ENCODE measurements around the gene PIKFYVE. TPM values are rescaled to one million over a fixed set of nuclear protein-coding genes. Genes with fewer than 3 reads are reported as not detected.

Gene PIKFYVE
- total and polyA plus RNA-seq, 2 donors (not counting 1 experiment from before 2014, with no cell fraction given): 23.8 to 40.1 TPM

DNA sequence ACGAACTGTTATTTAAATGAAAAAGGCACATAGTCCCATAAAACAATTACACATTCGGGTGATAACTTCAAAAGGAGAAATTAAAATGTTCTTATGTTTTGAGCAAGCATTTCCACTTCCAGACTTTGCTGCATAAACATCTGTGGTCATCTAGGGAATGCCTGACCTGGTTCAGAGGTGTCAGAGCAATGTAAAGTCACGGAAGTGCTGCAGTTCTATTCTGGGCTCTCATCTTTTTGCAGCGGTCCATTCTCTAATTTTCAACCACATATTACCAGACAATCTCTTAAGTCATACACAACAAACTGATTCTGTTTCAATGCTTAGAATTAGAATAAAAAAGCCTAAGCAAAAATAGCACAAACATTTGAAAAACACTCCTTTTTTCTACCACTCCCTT, 118.6 kb downstream of the PIKFYVE start:
- Histone ChIP-seq H3K79me2 (ENCODE audit: control insufficient read depth, insufficient read depth, low read length) (no peaks in the 10 kb centered on the region), H4K20me1 (ENCODE audit: control insufficient read depth, extremely low read depth, insufficient read depth, low read length) (no peaks in the 10 kb centered on the region), H3K4me1 (ENCODE audit: control insufficient read depth, extremely low read depth, insufficient read depth, low read length) (no peaks in the 10 kb centered on the region), H3K36me3 (ENCODE audit: control insufficient read depth, insufficient read depth, low read length) (no peaks in the 10 kb centered on the region), H3K27me3 (ENCODE audit: control insufficient read depth, insufficient read depth, low read length) (peaks cover 7% of the 10 kb centered on the region), H3K4me3 (replicated peaks in 1 of 4; ENCODE audit: control extremely low read depth in 1 of 4, insufficient read depth in 1 of 4, low read depth in 3 of 4, low read length in 4 of 4) (no peak overlapping the region), H3K9me3 (ENCODE audit: control insufficient read depth, insufficient read depth, low read depth, low read length) (no peaks in the 10 kb centered on the region), H2AFZ (ENCODE audit: low read length) (no peak overlapping the region), H3K9ac (ENCODE audit: insufficient read depth, low read length) (no peak overlapping the region), H3K4me2 (ENCODE audit: extremely low read depth, insufficient read depth, low read length) (no peak overlapping the region), H3K27ac (ENCODE audit: insufficient read depth, low read length) (no peak overlapping the region)
- TF ChIP-seq EZH2 (IDR thresholded peaks at IDR 0.05; ENCODE audit: low read length, missing control alignments): no peak
- TF ChIP-seq, protein P1, sequence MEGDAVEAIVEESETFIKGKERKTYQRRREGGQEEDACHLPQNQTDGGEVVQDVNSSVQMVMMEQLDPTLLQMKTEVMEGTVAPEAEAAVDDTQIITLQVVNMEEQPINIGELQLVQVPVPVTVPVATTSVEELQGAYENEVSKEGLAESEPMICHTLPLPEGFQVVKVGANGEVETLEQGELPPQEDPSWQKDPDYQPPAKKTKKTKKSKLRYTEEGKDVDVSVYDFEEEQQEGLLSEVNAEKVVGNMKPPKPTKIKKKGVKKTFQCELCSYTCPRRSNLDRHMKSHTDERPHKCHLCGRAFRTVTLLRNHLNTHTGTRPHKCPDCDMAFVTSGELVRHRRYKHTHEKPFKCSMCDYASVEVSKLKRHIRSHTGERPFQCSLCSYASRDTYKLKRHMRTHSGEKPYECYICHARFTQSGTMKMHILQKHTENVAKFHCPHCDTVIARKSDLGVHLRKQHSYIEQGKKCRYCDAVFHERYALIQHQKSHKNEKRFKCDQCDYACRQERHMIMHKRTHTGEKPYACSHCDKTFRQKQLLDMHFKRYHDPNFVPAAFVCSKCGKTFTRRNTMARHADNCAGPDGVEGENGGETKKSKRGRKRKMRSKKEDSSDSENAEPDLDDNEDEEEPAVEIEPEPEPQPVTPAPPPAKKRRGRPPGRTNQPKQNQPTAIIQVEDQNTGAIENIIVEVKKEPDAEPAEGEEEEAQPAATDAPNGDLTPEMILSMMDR (conservative IDR thresholded peaks at IDR 0.05 in 1 of 2, IDR thresholded peaks at IDR 0.05 in 1 of 2; ENCODE audit: low read depth in 1 of 2, low read length in 2 of 2): no peak
- no peak for DNase-seq (ENCODE audit: low read depth in 2 of 2)

GRCh38 chr2:208386541-208386940, 120.5 kb downstream of the PIKFYVE start:
- H3K9me3 ChIP-seq (ENCODE audit: control insufficient read depth, insufficient read depth, low read depth, low read length): no peaks in the 10 kb centered on the region
- H3K4me3 ChIP-seq (replicated peaks in 1 of 4; ENCODE audit: control extremely low read depth in 1 of 4, insufficient read depth in 1 of 4, low read depth in 3 of 4, low read length in 4 of 4): no peak overlapping the region
- H3K4me2 ChIP-seq (ENCODE audit: extremely low read depth, insufficient read depth, low read length): no peak overlapping the region
- no peaks in the 10 kb centered on the region for H3K4me1 ChIP-seq (ENCODE audit: control insufficient read depth, extremely low read depth, insufficient read depth, low read length)
- H3K27me3 ChIP-seq (ENCODE audit: control insufficient read depth, insufficient read depth, low read length): peaks cover 7% of the 10 kb centered on the region
- no peaks in the 10 kb centered on the region for H4K20me1 ChIP-seq (ENCODE audit: control insufficient read depth, extremely low read depth, insufficient read depth, low read length)
- no peak overlapping the region for H2AFZ ChIP-seq (ENCODE audit: low read length)
- DNase-seq (ENCODE audit: low read depth in 2 of 2): no peak
- H3K27ac ChIP-seq (ENCODE audit: insufficient read depth, low read length): no peak overlapping the region
- no peaks in the 10 kb centered on the region for H3K36me3 ChIP-seq (ENCODE audit: control insufficient read depth, insufficient read depth, low read length)
- H3K79me2 ChIP-seq (ENCODE audit: control insufficient read depth, insufficient read depth, low read length): no peaks in the 10 kb centered on the region
- no peak overlapping the region for H3K9ac ChIP-seq (ENCODE audit: insufficient read depth, low read length)
- TF ChIP-seq, protein P1 (conservative IDR thresholded peaks at IDR 0.05 in 1 of 2, IDR thresholded peaks at IDR 0.05 in 1 of 2; ENCODE audit: low read depth in 1 of 2, low read length in 2 of 2): no peak
- TF ChIP-seq EZH2 (IDR thresholded peaks at IDR 0.05; ENCODE audit: low read length, missing control alignments): no peak

GRCh38 chr2:208389940-208390339, 123.9 kb downstream of the PIKFYVE start:
- H2AFZ ChIP-seq (ENCODE audit: low read length): no peak overlapping the region
- no peaks in the 10 kb centered on the region for H3K9me3 ChIP-seq (ENCODE audit: control insufficient read depth, insufficient read depth, low read depth, low read length)
- no peaks in the 10 kb centered on the region for H3K79me2 ChIP-seq (ENCODE audit: control insufficient read depth, insufficient read depth, low read length)
- H3K4me1 ChIP-seq (ENCODE audit: control insufficient read depth, extremely low read depth, insufficient read depth, low read length): no peaks in the 10 kb centered on the region
- H3K4me2 ChIP-seq (ENCODE audit: extremely low read depth, insufficient read depth, low read length): no peak overlapping the region
- no peak for TF ChIP-seq EZH2 (IDR thresholded peaks at IDR 0.05; ENCODE audit: low read length, missing control alignments)
- TF ChIP-seq, protein P1 (conservative IDR thresholded peaks at IDR 0.05 in 1 of 2, IDR thresholded peaks at IDR 0.05 in 1 of 2; ENCODE audit: low read depth in 1 of 2, low read length in 2 of 2): no peak
- H3K4me3 ChIP-seq (replicated peaks in 1 of 4; ENCODE audit: control extremely low read depth in 1 of 4, insufficient read depth in 1 of 4, low read depth in 3 of 4, low read length in 4 of 4): no peak overlapping the region
- no peak overlapping the region for H3K27ac ChIP-seq (ENCODE audit: insufficient read depth, low read length)
- H3K9ac ChIP-seq (ENCODE audit: insufficient read depth, low read length): no peak overlapping the region
- peaks cover 2% of the 10 kb centered on the region for H3K27me3 ChIP-seq (ENCODE audit: control insufficient read depth, insufficient read depth, low read length)
- no peaks in the 10 kb centered on the region for H4K20me1 ChIP-seq (ENCODE audit: control insufficient read depth, extremely low read depth, insufficient read depth, low read length)
- no peak for DNase-seq (ENCODE audit: low read depth in 2 of 2)
- H3K36me3 ChIP-seq (ENCODE audit: control insufficient read depth, insufficient read depth, low read length): no peaks in the 10 kb centered on the region

Data from fibroblast of lung (primary cell).